ENCODE data around the gene GMDS. TPM values are rescaled to one million over a fixed set of nuclear protein-coding genes. Genes with fewer than 3 reads are reported as not detected.

The GMDS gene
- total RNA-seq, 1 experiment from 2014 or later: 35.0 TPM

- no peak for DNase-seq (ENCODE audit: low spot score)
- POLR2A ChIA-PET: interaction anchor here (0.5 kb wide), 1 partner anchor 309 kb away, joined by 3 read pairs; no protein-coding TSS in a partner anchor
- ATAC-seq: no peak
- CTCF ChIA-PET: interaction anchor here (1.4 to 3.5 kb wide), 2 partner anchors 19 to 229 kb away, joined by 3 to 19 read pairs; no protein-coding TSS in a partner anchor
- TF ChIP-seq CREB1 (CRISPR knock-in tag; IDR thresholded peaks at IDR 0.05) (no peak), PRDM15 (CRISPR knock-in tag; IDR thresholded peaks at IDR 0.05) (no peak), ZNF263 (CRISPR knock-in tag; IDR thresholded peaks at IDR 0.05; ENCODE audit: low read depth) (no peak), ZNF423 (CRISPR knock-in tag; IDR thresholded peaks at IDR 0.05) (no peak), FOXJ3 (CRISPR knock-in tag; IDR thresholded peaks at IDR 0.05; ENCODE audit: borderline replicate concordance) (no peak), ETV6 (CRISPR knock-in tag; IDR thresholded peaks at IDR 0.05) (no peak), ZNF281 (CRISPR knock-in tag; IDR thresholded peaks at IDR 0.05) (no peak), GABPB1 (CRISPR knock-in tag; IDR thresholded peaks at IDR 0.05) (no peak), SP1 (CRISPR knock-in tag; conservative IDR thresholded peaks at IDR 0.05) (no peak), MXD4 (CRISPR knock-in tag; IDR thresholded peaks at IDR 0.05; ENCODE audit: borderline replicate concordance) (no peak), STAT6 (CRISPR knock-in tag; conservative IDR thresholded peaks at IDR 0.05; ENCODE audit: low read depth) (no peak)
- TF ChIP-seq, protein P1, sequence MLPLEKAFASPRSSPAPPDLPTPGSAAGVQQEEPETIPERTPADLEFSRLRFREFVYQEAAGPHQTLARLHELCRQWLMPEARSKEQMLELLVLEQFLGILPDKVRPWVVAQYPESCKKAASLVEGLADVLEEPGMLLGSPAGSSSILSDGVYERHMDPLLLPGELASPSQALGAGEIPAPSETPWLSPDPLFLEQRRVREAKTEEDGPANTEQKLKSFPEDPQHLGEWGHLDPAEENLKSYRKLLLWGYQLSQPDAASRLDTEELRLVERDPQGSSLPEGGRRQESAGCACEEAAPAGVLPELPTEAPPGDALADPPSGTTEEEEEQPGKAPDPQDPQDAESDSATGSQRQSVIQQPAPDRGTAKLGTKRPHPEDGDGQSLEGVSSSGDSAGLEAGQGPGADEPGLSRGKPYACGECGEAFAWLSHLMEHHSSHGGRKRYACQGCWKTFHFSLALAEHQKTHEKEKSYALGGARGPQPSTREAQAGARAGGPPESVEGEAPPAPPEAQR (CRISPR knock-in tag; IDR thresholded peaks at IDR 0.05): no peak
- TF ChIP-seq, protein P2, sequence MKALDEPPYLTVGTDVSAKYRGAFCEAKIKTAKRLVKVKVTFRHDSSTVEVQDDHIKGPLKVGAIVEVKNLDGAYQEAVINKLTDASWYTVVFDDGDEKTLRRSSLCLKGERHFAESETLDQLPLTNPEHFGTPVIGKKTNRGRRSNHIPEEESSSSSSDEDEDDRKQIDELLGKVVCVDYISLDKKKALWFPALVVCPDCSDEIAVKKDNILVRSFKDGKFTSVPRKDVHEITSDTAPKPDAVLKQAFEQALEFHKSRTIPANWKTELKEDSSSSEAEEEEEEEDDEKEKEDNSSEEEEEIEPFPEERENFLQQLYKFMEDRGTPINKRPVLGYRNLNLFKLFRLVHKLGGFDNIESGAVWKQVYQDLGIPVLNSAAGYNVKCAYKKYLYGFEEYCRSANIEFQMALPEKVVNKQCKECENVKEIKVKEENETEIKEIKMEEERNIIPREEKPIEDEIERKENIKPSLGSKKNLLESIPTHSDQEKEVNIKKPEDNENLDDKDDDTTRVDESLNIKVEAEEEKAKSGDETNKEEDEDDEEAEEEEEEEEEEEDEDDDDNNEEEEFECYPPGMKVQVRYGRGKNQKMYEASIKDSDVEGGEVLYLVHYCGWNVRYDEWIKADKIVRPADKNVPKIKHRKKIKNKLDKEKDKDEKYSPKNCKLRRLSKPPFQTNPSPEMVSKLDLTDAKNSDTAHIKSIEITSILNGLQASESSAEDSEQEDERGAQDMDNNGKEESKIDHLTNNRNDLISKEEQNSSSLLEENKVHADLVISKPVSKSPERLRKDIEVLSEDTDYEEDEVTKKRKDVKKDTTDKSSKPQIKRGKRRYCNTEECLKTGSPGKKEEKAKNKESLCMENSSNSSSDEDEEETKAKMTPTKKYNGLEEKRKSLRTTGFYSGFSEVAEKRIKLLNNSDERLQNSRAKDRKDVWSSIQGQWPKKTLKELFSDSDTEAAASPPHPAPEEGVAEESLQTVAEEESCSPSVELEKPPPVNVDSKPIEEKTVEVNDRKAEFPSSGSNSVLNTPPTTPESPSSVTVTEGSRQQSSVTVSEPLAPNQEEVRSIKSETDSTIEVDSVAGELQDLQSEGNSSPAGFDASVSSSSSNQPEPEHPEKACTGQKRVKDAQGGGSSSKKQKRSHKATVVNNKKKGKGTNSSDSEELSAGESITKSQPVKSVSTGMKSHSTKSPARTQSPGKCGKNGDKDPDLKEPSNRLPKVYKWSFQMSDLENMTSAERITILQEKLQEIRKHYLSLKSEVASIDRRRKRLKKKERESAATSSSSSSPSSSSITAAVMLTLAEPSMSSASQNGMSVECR (CRISPR knock-in tag; IDR thresholded peaks at IDR 0.05; ENCODE audit: borderline replicate concordance): no peak
- TF ChIP-seq, protein P3, sequence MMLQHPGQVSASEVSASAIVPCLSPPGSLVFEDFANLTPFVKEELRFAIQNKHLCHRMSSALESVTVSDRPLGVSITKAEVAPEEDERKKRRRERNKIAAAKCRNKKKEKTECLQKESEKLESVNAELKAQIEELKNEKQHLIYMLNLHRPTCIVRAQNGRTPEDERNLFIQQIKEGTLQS (CRISPR knock-in tag; conservative IDR thresholded peaks at IDR 0.05): no peak
- no peak overlapping the region for H3K27ac Mint-ChIP-seq
- no peaks in the 10 kb centered on the region for H3K36me3 Mint-ChIP-seq
- no peak overlapping the region for H3K4me3 Mint-ChIP-seq
- peaks cover 28% of the 10 kb centered on the region for H3K4me1 Mint-ChIP-seq
- peaks cover 96% of the 10 kb centered on the region for H3K27me3 Mint-ChIP-seq (ENCODE audit: low read depth)
- no peaks in the 10 kb centered on the region for H3K9me3 Mint-ChIP-seq
Observed at GRCh38 chr6:1625794-1626435, 619.5 kb downstream of the GMDS start.

Measured in WTC11 (cell line).